CD4-positive, alpha-beta memory T cell (primary cell): ENCODE results near the gene ZFAND3. TPM values are rescaled to one million over a fixed set of nuclear protein-coding genes. Genes with fewer than 3 reads are reported as not detected.

Experiments used
- CTCF ChIA-PET: fragments of 350-600 bp; sonication (Branson Sonifier 250); formaldehyde crosslinking; loops from one replicate; lab custom pipeline; 2021; ENCODE audit warnings: inconsistent platforms; ENCODE audit not compliant: partially characterized antibody; lab: Charles Lee
- POLR2A ChIA-PET: fragments of 350-600 bp; sonication (Branson Sonifier 250); formaldehyde crosslinking; loops from one replicate; lab custom pipeline; 2021; ENCODE audit not compliant: partially characterized antibody; lab: Charles Lee
- DNase-seq, 5 donors: peaks; one replicate each; pipeline versions ENCODE4 v3.0.0 to v3.0.0-alpha.2; 2020 to 2022; ENCODE audit warnings: mixed read lengths in 1 of 5
- H3K27ac ChIP-seq: one replicate; pipeline ENCODE4 v1.7.0; 2013; ENCODE audit warnings: low read depth, low read length
- H3K27me3 ChIP-seq: 2 replicates; pipeline ENCODE4 v1.7.0; 2013; ENCODE audit warnings: mild to moderate bottlenecking, low read length, moderate library complexity; ENCODE audit not compliant: insufficient read depth
- H3K36me3 ChIP-seq: 2 replicates; pipeline ENCODE4 v1.7.0; 2013; ENCODE audit warnings: mild to moderate bottlenecking, low read length, moderate library complexity; ENCODE audit not compliant: insufficient read depth
- H3K4me1 ChIP-seq: 2 replicates; pipeline ENCODE4 v1.7.0; 2013; ENCODE audit warnings: mild to moderate bottlenecking, low read length, moderate library complexity; ENCODE audit not compliant: insufficient read depth
- H3K4me3 ChIP-seq, 2 donors: one replicate each; pipeline ENCODE4 v1.7.0; 2013; ENCODE audit warnings: low read length in 2 of 2, mild to moderate bottlenecking in 1 of 2
- H3K9me3 ChIP-seq, 2 donors: one replicate each; pipeline ENCODE4 v1.7.0; 2013; ENCODE audit warnings: low read length in 2 of 2, control low read depth in 1 of 2; ENCODE audit not compliant: control insufficient read depth in 1 of 2
- H3K27ac Mint-ChIP-seq, 7 donors: one replicate each; pipeline ENCODE4 v1.8.0; 2020 to 2021; ENCODE audit warnings: mixed read lengths in 7 of 7, mild to moderate bottlenecking in 6 of 7, inconsistent platforms in 3 of 7, moderate library complexity in 3 of 7
- H3K27me3 Mint-ChIP-seq, 2 donors: one replicate each; pipeline ENCODE4 v1.8.0; 2020 to 2021; ENCODE audit warnings: mixed read lengths in 2 of 2
- H3K36me3 Mint-ChIP-seq, 2 donors: one replicate each; pipeline ENCODE4 v1.8.0; 2020 to 2021; ENCODE audit warnings: mixed read lengths in 2 of 2, inconsistent platforms in 1 of 2, mild to moderate bottlenecking in 1 of 2
- H3K4me1 Mint-ChIP-seq, 4 donors: one replicate each; pipeline ENCODE4 v1.8.0; 2020 to 2021; ENCODE audit warnings: mixed read lengths in 4 of 4, mild to moderate bottlenecking in 1 of 4
- H3K4me3 Mint-ChIP-seq, 8 donors: one replicate each; pipeline ENCODE4 v1.8.0; 2020 to 2021; ENCODE audit warnings: mixed read lengths in 8 of 8, mild to moderate bottlenecking in 7 of 8, moderate library complexity in 6 of 8, inconsistent platforms in 3 of 8
- H3K9me3 Mint-ChIP-seq, 8 donors: one replicate each; pipeline ENCODE4 v1.8.0; 2020 to 2021; ENCODE audit warnings: mixed read lengths in 8 of 8, mild to moderate bottlenecking in 5 of 8, inconsistent platforms in 3 of 8, moderate library complexity in 1 of 8
- intact Hi-C: fragments of 100-400 bp; cut with micrococcal nuclease; formaldehyde crosslinking; loops from one replicate; pipeline ENCODE4 v1.15.1; 2023
- polyA plus RNA-seq, 2 donors: library from polyadenylated mRNA; unstranded; fragments of 300-500 nt; fragmentation: Illumina TruSeq; gene quantifications; one replicate each; pipeline ENCODE4 v1.2.3, GENCODE V29; 2021
- total RNA-seq, 2 experiments: library from RNA; stranded (reverse); gene quantifications; one replicate each; pipeline ENCODE4 v1.2.3, GENCODE V29; 2021

The ZFAND3 gene
- total and polyA plus RNA-seq, 4 experiments from 2014 or later: 2.1 to 33.0 (median 20.1) TPM

DNA sequence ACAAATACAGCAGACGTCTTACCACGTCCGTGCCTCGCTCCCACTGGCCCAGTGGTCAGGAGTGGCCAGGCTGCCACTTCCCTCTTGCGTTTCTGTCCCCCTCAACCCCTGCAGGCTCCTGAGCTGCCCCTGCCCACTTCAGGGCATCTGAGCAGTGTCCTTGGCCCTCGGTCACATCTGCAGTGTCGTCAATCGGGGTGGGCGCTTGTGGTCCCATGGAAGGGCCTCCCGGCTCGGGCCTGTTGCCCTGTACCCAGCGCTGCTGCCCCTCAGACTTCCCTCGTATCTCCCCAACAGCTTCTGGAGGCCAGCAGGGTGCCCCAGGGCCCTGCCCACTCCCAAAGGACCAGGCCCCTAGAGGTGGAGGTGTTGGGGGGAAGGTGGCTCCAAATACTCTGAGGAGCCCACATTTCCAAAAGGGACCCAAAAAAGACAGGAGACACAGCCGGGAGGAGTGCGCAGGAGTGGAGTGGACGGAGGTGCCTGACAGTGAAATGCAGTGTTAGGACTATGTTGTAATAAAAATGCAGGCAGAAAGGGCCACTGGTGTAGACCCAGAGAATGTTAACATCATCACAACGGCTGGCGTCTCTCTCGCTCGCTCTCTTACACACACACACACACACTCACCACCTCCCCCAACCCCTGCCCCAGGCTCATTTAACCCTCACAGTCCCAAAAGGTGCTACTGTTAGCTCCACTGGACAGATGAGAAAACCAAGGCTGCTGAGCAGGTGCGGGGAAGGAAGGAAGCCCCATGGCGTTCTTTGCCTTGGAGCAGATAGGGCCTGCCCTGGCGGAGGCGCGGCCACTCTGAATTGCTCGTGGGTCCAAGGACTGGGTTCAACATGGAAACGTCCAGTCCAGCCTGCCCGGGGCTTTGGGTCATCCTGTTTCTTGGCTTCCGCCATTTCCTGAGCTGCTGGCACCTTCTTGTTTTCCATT lies 343.9 kb downstream of the ZFAND3 start:
- Mint-ChIP-seq H3K4me3 (no peak overlapping the region), H3K9me3 (no peaks in the 10 kb centered on the region), H3K27ac (peak overlapping the region in 2 of 7 donors; percentile 36 to 73), H3K27me3 (no peaks in the 10 kb centered on the region), H3K36me3 (peaks cover 4 to 25% of the 10 kb centered on the region in 2 donors), H3K4me1 (peaks cover 0 to 8% (median 2%) of the 10 kb centered on the region in 4 donors)
- CTCF ChIA-PET: no interaction called here
- no peak for DNase-seq
- Histone ChIP-seq H3K27ac (no peak overlapping the region), H3K27me3 (no peaks in the 10 kb centered on the region), H3K4me3 (no peak overlapping the region), H3K9me3 (no peaks in the 10 kb centered on the region), H3K4me1 (no peaks in the 10 kb centered on the region), H3K36me3 (no peaks in the 10 kb centered on the region)
- POLR2A ChIA-PET: no interaction called here
- intact Hi-C loops: no loop called here

DNA sequence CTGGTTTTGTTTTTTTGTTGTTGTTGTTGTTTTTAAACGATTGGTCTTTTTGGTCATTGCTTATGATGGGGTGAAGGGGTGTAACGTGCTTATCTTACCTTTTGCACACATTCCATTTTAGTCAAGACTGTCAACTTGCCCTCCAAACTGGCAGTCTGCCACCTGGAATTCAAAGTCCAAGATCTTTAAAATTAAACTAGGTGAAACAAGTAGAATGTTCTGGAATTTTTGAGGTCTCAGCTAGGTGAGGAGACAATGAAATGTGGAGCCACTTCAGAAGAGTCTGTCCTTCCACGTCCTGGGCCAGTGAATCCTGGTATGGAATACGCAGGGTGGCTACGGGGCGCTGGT lies 344.6 kb downstream of the ZFAND3 start:
- DNase-seq: no peak
- Mint-ChIP-seq H3K4me1 (peaks cover 0 to 3% (median 2%) of the 10 kb centered on the region in 4 donors), H3K36me3 (peaks cover 1 to 18% of the 10 kb centered on the region in 2 donors), H3K9me3 (no peaks in the 10 kb centered on the region), H3K27me3 (no peaks in the 10 kb centered on the region), H3K4me3 (no peak overlapping the region), H3K27ac (peak overlapping the region in 3 of 7 donors; percentile 36 to 73 (median 49))
- Histone ChIP-seq H3K27ac (no peak overlapping the region), H3K9me3 (no peaks in the 10 kb centered on the region), H3K4me3 (no peak overlapping the region), H3K4me1 (no peaks in the 10 kb centered on the region), H3K36me3 (no peaks in the 10 kb centered on the region), H3K27me3 (no peaks in the 10 kb centered on the region)
- intact Hi-C loops: no loop called here
- CTCF ChIA-PET: no interaction called here
- POLR2A ChIA-PET: no interaction called here

DNA sequence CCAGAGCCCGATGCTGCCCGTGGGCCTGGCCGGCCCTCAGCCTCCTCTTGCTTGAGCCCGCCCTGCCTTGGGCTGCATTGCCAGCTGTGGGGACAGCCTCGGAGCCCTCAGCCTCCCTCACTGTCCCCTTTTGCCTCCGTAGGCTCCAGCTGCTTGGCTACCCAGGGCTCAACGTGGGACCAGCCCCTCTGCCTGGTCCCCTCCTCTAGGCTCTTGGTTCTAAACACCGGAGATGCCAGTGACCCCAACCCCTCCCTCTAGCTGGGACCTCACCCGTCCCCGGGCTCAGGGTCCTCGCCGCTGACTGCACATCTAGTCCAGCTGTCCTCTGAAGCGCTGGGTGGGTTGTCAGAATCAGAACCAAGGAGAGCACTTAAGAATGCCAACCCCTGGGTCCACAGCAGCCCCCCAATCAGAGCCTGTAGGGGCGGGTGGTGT lies 345.2 kb downstream of the ZFAND3 start:
- Mint-ChIP-seq H3K36me3 (peaks cover 1 to 15% of the 10 kb centered on the region in 2 donors), H3K9me3 (no peaks in the 10 kb centered on the region), H3K4me1 (peaks cover 0 to 3% (median under 1%) of the 10 kb centered on the region in 4 donors), H3K4me3 (no peak overlapping the region), H3K27me3 (no peaks in the 10 kb centered on the region), H3K27ac (no peak overlapping the region)
- Histone ChIP-seq H3K4me1 (no peaks in the 10 kb centered on the region), H3K4me3 (no peak overlapping the region), H3K36me3 (no peaks in the 10 kb centered on the region), H3K27me3 (no peaks in the 10 kb centered on the region), H3K9me3 (no peaks in the 10 kb centered on the region), H3K27ac (no peak overlapping the region)
- no peak for DNase-seq
- ChIA-PET POLR2A (no interaction called here), CTCF (no interaction called here)
- intact Hi-C loops: no loop called here

DNA sequence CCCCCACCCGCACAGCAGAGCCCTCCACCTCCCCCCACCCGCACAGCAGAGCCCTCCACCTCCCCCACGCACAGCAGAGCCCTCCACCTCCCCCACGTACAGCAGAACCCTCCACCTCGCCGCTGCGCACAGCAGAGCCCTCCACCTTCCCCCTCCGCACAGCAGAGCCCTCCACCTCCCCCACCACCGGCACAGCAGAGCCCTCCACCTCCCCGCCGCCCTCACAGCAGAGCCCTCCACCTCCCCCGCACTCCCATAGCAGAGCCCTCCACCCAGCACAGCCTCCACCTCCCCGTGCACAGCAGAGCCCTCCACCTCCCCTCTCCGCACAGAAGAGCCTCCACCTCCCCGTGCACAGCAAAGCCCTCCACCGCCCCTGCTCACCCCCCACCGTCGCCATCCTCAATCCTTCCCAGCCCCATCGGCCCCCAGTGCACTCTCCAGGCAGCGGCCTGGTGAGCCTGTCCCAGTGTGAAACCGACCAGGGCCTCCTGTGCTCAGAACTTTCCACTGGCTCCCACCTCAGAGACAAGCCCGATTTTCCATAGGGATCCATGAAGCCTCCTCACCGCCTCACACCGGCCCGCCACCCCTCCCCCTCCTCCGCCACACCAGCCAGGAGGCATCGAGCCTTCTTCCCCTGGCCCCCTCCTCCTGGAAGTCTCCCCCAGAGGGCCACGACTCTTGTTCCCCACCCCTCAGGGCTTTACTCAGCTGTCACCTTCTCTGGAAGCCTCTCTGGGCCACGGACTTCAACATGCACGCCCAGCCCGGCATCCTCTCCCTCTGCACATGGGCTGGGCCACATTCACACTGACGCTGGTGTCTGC lies 347.1 kb downstream of the ZFAND3 start:
- Mint-ChIP-seq H3K4me1 (peaks cover 0 to 3% (median 1%) of the 10 kb centered on the region in 4 donors), H3K36me3 (peaks cover 0 to 1% of the 10 kb centered on the region in 2 donors), H3K27me3 (no peaks in the 10 kb centered on the region), H3K4me3 (no peak overlapping the region), H3K27ac (peak overlapping the region in 1 of 7 donors; percentile 68), H3K9me3 (no peaks in the 10 kb centered on the region)
- intact Hi-C loops: no loop called here
- Histone ChIP-seq H3K36me3 (no peaks in the 10 kb centered on the region), H3K27me3 (no peaks in the 10 kb centered on the region), H3K4me1 (no peaks in the 10 kb centered on the region), H3K9me3 (no peaks in the 10 kb centered on the region), H3K27ac (no peak overlapping the region), H3K4me3 (no peak overlapping the region)
- ChIA-PET POLR2A (no interaction called here), CTCF (no interaction called here)
- no peak for DNase-seq

DNA sequence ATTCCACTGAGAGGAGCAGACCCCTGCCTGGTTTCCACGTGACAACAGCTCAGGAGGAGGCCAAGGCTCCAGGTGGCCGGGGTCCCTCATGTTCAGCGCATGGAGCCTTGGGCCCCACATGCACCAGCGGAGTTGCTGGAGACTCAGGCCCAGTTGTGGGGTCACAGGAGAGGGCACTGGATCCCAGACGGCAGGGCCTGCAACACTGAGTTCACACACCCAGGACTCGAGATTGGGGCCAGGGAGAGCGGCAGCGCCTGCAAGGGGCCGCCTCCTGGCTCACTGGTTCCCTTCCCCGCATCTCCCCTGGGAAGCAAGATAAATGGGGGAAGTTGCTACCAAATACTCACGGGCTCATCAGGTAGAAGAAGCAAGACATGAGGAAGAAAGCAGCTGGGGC lies 348.1 kb downstream of the ZFAND3 start:
- intact Hi-C loops: no loop called here
- no peak for DNase-seq
- Histone ChIP-seq H3K4me3 (no peak overlapping the region), H3K27ac (no peak overlapping the region), H3K9me3 (no peaks in the 10 kb centered on the region), H3K4me1 (no peaks in the 10 kb centered on the region), H3K36me3 (no peaks in the 10 kb centered on the region), H3K27me3 (no peaks in the 10 kb centered on the region)
- no peaks in the 10 kb centered on the region for H3K27me3 Mint-ChIP-seq
- H3K4me3 Mint-ChIP-seq: no peak overlapping the region
- POLR2A ChIA-PET: no interaction called here
- CTCF ChIA-PET: no interaction called here
- peak overlapping the region in 2 of 7 donors; percentile 61 to 77 for H3K27ac Mint-ChIP-seq
- no peaks in the 10 kb centered on the region for H3K9me3 Mint-ChIP-seq
- peaks cover 0 to 1% of the 10 kb centered on the region in 2 donors for H3K36me3 Mint-ChIP-seq
- peaks cover 0 to 3% (median 1%) of the 10 kb centered on the region in 4 donors for H3K4me1 Mint-ChIP-seq

DNA sequence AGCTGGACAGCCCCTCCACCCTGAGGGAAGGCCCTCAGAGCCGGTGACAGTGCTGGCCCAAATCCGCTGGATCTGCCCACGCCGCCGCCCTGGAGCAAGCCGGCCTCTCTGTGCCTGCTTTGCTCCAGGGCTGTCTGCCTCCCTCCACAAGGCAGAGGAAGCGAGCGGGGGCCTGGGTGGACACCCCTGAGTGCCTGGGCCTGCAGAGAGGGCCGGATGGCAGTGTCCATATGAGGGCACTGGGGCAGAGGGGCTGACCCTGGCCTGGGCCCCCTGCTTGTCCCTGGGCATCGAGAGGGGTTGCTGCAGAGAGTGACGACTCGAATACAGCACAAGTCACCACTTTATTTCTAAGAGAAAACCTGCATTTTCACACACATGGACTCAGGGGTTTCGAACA lies 348.6 kb downstream of the ZFAND3 start:
- Histone ChIP-seq H3K9me3 (no peaks in the 10 kb centered on the region), H3K4me3 (no peak overlapping the region), H3K4me1 (no peaks in the 10 kb centered on the region), H3K36me3 (no peaks in the 10 kb centered on the region), H3K27ac (no peak overlapping the region), H3K27me3 (no peaks in the 10 kb centered on the region)
- H3K27me3 Mint-ChIP-seq: no peaks in the 10 kb centered on the region
- H3K9me3 Mint-ChIP-seq: no peaks in the 10 kb centered on the region
- peaks cover 0 to 3% (median 1%) of the 10 kb centered on the region in 4 donors for H3K4me1 Mint-ChIP-seq
- ChIA-PET POLR2A (no interaction called here), CTCF (interaction anchor here (0.5 kb wide), 1 partner anchor 357 kb away, joined by 3 read pairs; no protein-coding TSS in a partner anchor)
- no peak overlapping the region for H3K27ac Mint-ChIP-seq
- intact Hi-C loops: no loop called here
- peaks cover 0 to 2% of the 10 kb centered on the region in 2 donors for H3K36me3 Mint-ChIP-seq
- no peak overlapping the region for H3K4me3 Mint-ChIP-seq
- no peak for DNase-seq

DNA sequence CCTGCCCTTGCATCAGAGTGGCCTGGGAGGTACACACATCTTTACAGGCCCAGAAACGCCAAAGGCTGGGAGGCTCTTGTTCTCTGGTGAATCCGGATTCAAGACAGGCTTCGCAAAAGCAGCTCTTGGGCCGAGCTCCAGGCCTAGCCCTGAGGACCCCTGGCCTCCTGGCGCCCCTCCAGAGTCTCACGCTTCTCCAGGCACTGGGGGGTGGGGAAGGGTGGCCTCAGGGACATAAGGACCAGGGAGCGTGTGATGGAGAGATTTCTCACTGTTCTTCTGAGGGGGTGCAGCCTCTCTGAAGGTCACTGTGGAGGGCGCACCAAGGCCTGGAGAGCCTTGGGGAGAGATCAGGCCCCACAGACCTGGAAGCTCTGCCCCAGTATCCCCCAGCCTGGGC lies 349.2 kb downstream of the ZFAND3 start:
- CTCF ChIA-PET: no interaction called here
- no peak overlapping the region for H3K4me3 Mint-ChIP-seq
- no peaks in the 10 kb centered on the region for H3K27me3 Mint-ChIP-seq

More for the DNA sequence above, 349.2 kb downstream of the ZFAND3 start:
- H3K9me3 Mint-ChIP-seq: no peaks in the 10 kb centered on the region
- Histone ChIP-seq H3K9me3 (no peaks in the 10 kb centered on the region), H3K27me3 (no peaks in the 10 kb centered on the region), H3K4me1 (no peaks in the 10 kb centered on the region), H3K36me3 (no peaks in the 10 kb centered on the region), H3K27ac (no peak overlapping the region), H3K4me3 (no peak overlapping the region)
- peaks cover 4 to 7% (median 6%) of the 10 kb centered on the region in 4 donors for H3K4me1 Mint-ChIP-seq
- DNase-seq: no peak
- no peak overlapping the region for H3K27ac Mint-ChIP-seq
- H3K36me3 Mint-ChIP-seq: peaks cover 0 to 7% of the 10 kb centered on the region in 2 donors
- intact Hi-C loops: no loop called here
- POLR2A ChIA-PET: no interaction called here
